ENCODE measurements around the gene TSPAN6.

Gene TSPAN6

GRCh38 chrX:100643956-100644860, 7.6 kb upstream of the TSPAN6 start, which contains the start of gene SRPX2:
SRPX2 (plus strand) TSS chrX:100644199; CDS start chrX:100646323, 2,124 bp downstream.
- Histone ChIP-seq H3K27ac (ENCODE audit: extremely low read depth, low read depth, low read length) (no peak within 1 kb of the TSS), H3K36me3 (ENCODE audit: control insufficient read depth in 2 of 2, insufficient read depth in 1 of 2, low read length in 2 of 2) (no peaks in the 10 kb centered on the region), H3K4me1 (ENCODE audit: control insufficient read depth, insufficient read depth, low read length) (no peaks in the 10 kb centered on the region), H3K9me3 (ENCODE audit: control insufficient read depth, insufficient read depth, low read depth, low read length) (no peaks in the 10 kb centered on the region), H3K4me3 (ENCODE audit: low read depth, low read length) (no peak within 1 kb of the TSS)
- TF ChIP-seq, protein P1, sequence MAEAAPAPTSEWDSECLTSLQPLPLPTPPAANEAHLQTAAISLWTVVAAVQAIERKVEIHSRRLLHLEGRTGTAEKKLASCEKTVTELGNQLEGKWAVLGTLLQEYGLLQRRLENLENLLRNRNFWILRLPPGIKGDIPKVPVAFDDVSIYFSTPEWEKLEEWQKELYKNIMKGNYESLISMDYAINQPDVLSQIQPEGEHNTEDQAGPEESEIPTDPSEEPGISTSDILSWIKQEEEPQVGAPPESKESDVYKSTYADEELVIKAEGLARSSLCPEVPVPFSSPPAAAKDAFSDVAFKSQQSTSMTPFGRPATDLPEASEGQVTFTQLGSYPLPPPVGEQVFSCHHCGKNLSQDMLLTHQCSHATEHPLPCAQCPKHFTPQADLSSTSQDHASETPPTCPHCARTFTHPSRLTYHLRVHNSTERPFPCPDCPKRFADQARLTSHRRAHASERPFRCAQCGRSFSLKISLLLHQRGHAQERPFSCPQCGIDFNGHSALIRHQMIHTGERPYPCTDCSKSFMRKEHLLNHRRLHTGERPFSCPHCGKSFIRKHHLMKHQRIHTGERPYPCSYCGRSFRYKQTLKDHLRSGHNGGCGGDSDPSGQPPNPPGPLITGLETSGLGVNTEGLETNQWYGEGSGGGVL (tag by site-specific recombination; IDR thresholded peaks at IDR 0.05), result peak; percentile 69
- TF ChIP-seq ZNF16 (tag by site-specific recombination; IDR thresholded peaks at IDR 0.05; ENCODE audit: low read depth) (no peak), ZNF600 (tag by site-specific recombination; IDR thresholded peaks at IDR 0.05) (peak; percentile 43), ZSCAN16 (tag by site-specific recombination; IDR thresholded peaks at IDR 0.05) (no peak), MEIS1 (CRISPR knock-in tag; IDR thresholded peaks at IDR 0.05; ENCODE audit: borderline replicate concordance) (no peak), PRDM1 (tag by site-specific recombination; IDR thresholded peaks at IDR 0.05) (peak; percentile 40; the same call in 1 of the 2 replicates), ZNF629 (tag by site-specific recombination; IDR thresholded peaks at IDR 0.05) (peak; percentile 45; the same call in 1 of the 2 replicates)
- CTCF ChIA-PET, result interaction anchor here (0.6 to 2.3 kb wide), 4 partner anchors 9 to 124 kb away, joined by 3 to 12 read pairs (median 3); no protein-coding TSS in a partner anchor
- POLR2A ChIA-PET, result interaction anchor here (0.6 kb wide), 1 partner anchor 24 kb away, joined by 7 read pairs; no protein-coding TSS in a partner anchor

DNA sequence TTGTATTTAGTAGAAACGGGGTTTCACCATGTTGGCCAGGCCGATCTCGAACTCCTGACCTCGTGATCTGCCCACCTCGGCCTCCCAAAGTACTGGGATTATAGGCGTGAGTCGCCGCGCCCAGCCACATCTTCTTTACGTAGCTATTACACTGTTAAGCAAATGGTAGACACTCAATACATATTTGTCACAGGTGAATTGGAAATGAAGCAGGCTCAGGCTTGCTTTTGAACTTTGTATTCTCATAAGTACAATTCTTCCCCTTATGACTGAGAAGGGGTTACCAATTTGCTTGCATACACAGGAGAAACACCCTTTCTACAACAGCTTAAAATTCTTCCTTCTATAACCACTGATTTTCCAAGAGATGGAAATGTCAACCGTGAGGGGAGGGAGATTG, 6.6 kb upstream of the TSPAN6 start:
- Histone ChIP-seq H3K36me3 (ENCODE audit: control insufficient read depth in 2 of 2, insufficient read depth in 1 of 2, low read length in 2 of 2) (no peaks in the 10 kb centered on the region), H3K27ac (ENCODE audit: extremely low read depth, low read depth, low read length) (no peak overlapping the region), H3K9me3 (ENCODE audit: control insufficient read depth, insufficient read depth, low read depth, low read length) (no peaks in the 10 kb centered on the region), H3K4me3 (ENCODE audit: low read depth, low read length) (no peak overlapping the region), H3K4me1 (ENCODE audit: control insufficient read depth, insufficient read depth, low read length) (no peaks in the 10 kb centered on the region)
- ChIA-PET CTCF (interaction anchor here (0.8 to 2.3 kb wide), 3 partner anchors 10 to 47 kb away, joined by 3 to 12 read pairs (median 3); no protein-coding TSS in a partner anchor), POLR2A (no interaction called here)
- TF ChIP-seq YY2 (tag by site-specific recombination; IDR thresholded peaks at IDR 0.05), result no peak
- TF ChIP-seq ZNF37A (tag by site-specific recombination; IDR thresholded peaks at IDR 0.05), result no peak
- no peak for TF ChIP-seq ZSCAN30 (tag by site-specific recombination; IDR thresholded peaks at IDR 0.05)

GRCh38 chrX:100642290-100642689, 5.7 kb upstream of the TSPAN6 start:
- ChIA-PET POLR2A (no interaction called here), CTCF (interaction anchor here (0.7 to 2.3 kb wide), 4 partner anchors 11 to 31 kb away, joined by 3 to 12 read pairs (median 5); no protein-coding TSS in a partner anchor)
- Histone ChIP-seq H3K4me3 (ENCODE audit: low read depth, low read length) (no peak overlapping the region), H3K4me1 (ENCODE audit: control insufficient read depth, insufficient read depth, low read length) (no peaks in the 10 kb centered on the region), H3K27ac (ENCODE audit: extremely low read depth, low read depth, low read length) (no peak overlapping the region), H3K9me3 (ENCODE audit: control insufficient read depth, insufficient read depth, low read depth, low read length) (no peaks in the 10 kb centered on the region), H3K36me3 (ENCODE audit: control insufficient read depth in 2 of 2, insufficient read depth in 1 of 2, low read length in 2 of 2) (no peaks in the 10 kb centered on the region)
- TF ChIP-seq ZNF37A (tag by site-specific recombination; IDR thresholded peaks at IDR 0.05) (no peak), ZNF521 (tag by site-specific recombination; IDR thresholded peaks at IDR 0.05) (no peak)

DNA sequence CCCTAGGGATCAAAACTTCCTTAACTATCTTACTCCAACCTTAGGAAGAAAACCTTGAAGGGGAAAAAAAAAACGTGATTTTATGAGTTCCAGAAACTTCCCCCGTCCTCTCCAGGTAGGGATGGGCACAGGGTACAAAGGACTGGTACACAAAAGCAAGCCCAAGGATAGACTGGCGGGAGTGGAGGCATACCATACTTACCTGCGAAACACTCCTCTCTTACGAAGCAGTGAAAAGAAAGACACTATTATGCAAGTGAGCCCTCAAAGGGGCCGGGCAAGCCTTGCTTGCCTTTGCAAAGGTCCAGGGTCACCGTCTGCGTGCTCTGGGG, 651 bp downstream of the TSPAN6 start:
- no peaks in the 10 kb centered on the region for H3K9me3 ChIP-seq (ENCODE audit: control insufficient read depth, insufficient read depth, low read depth, low read length)
- peak overlapping the region; percentile 62 for H3K4me3 ChIP-seq (ENCODE audit: low read depth, low read length)
- TF ChIP-seq ZNF561 (tag by site-specific recombination; IDR thresholded peaks at IDR 0.05; ENCODE audit: borderline replicate concordance) (0 out of 2 replicates have a peak, but pooled peaks have one; percentile 3), ZNF626 (tag by site-specific recombination; IDR thresholded peaks at IDR 0.05) (no peak)
- H3K4me1 ChIP-seq (ENCODE audit: control insufficient read depth, insufficient read depth, low read length), result no peaks in the 10 kb centered on the region
- POLR2A ChIA-PET, result interaction anchor here (1.6 kb wide), 1 partner anchor 21 kb away, joined by 6 read pairs; no protein-coding TSS in a partner anchor
- CTCF ChIA-PET, result interaction anchor here (0.5 to 2.5 kb wide), 7 partner anchors 9 to 170 kb away, joined by 3 to 16 read pairs (median 5); no protein-coding TSS in a partner anchor
- H3K36me3 ChIP-seq (ENCODE audit: control insufficient read depth in 2 of 2, insufficient read depth in 1 of 2, low read length in 2 of 2), result peaks cover 15 to 35% of the 10 kb centered on the region in 2 experiments
- peak overlapping the region; percentile 67; the same call in 1 of the 2 replicates for H3K27ac ChIP-seq (ENCODE audit: extremely low read depth, low read depth, low read length)

All from HEK293 (cell line).